HG03354 (cell line): ENCODE results near the gene FAM177B.

Source experiments
- ATAC-seq: cut with Tn5 transposase; IDR thresholded peaks from one replicate; pipeline ENCODE4 v1.9.1; 2021; ENCODE audit warnings: mild to moderate bottlenecking; ENCODE audit not compliant: unreplicated experiment, poor library complexity, severe bottlenecking

Gene FAM177B

DNA sequence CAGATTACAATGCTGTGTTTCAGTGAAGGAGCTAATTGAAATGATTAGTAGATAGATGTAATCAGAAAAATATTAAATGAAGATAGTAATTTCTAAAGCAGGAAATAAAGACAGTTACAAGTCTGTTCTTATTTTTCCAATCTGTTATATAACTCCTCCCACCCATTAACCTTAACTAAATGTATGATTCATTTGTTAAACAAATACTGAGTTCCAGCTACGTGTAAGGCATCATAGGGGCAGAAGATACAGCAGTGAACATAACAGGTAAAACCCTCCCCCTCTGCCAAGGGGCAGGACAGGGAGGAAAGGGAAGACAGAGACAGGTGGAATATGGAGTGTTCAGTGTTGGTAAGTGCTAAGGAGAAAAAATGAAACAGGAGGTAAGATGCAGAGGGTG is at the start of gene FAM177B:
FAM177B (plus strand) TSS at position 231 of the 400 bp plus-strand sequence. CDS start 9,344 bp downstream, outside the sequence.
- no peak for ATAC-seq

GRCh38 chr1:222691016-222691415 is 46.0 kb upstream of the FAM177B start:
- ATAC-seq, result no peak

- no peak for ATAC-seq
These were observed 42.1 kb upstream of the FAM177B start for GRCh38 chr1:222694927-222695326.

- ATAC-seq, result no peak
These were observed 40.3 kb upstream of the FAM177B start for GRCh38 chr1:222696741-222697140.

DNA sequence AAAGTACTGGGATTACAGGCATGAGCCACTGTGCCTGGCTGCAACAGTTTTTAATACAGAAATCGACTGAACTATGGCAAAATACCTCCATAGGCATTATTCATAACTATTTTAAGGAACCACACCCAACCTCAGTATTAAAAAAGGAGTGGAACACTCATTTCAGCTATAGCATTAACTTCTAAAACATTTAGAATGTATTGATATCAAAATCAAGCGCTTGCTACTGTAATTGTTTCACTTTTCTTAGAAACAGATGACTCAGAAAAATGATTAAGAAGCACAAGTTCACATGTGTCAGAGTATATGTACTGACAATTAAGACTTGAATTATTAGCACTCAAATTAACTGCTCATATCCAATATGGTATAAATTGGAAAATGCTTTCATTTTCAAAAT is 39.8 kb upstream of the FAM177B start:
- no peak for ATAC-seq

- ATAC-seq, result no peak
These were observed 39.2 kb upstream of the FAM177B start for GRCh38 chr1:222697826-222698225.

- ATAC-seq, result no peak
These were observed 34.8 kb upstream of the FAM177B start for GRCh38 chr1:222702210-222702609.

GRCh38 chr1:222704260-222704659 is 32.7 kb upstream of the FAM177B start:
- ATAC-seq, result no peak

GRCh38 chr1:222706815-222707214 is 30.2 kb upstream of the FAM177B start:
- ATAC-seq, result no peak

DNA sequence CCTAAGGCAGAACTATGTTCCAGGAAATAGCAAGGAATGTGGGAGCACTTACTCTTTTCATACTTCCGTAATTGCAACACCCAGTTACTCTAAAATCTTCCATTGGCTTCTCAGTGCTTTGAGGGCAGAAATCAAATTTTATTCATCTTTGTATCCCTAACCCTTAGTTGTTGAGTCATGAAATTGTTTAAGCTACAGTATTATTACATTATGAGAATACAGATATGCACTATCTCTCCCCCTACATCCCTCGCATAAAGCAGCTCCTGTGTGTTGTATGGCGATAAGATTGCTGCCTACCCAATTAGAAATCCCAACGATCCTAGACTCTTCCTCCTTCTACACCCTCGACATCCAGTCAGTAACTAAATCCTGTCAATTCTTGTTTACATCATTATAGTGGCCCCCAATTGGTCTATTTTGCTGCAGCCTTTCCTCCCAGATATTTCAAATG is 27.3 kb upstream of the FAM177B start:
- ATAC-seq, result no peak

DNA sequence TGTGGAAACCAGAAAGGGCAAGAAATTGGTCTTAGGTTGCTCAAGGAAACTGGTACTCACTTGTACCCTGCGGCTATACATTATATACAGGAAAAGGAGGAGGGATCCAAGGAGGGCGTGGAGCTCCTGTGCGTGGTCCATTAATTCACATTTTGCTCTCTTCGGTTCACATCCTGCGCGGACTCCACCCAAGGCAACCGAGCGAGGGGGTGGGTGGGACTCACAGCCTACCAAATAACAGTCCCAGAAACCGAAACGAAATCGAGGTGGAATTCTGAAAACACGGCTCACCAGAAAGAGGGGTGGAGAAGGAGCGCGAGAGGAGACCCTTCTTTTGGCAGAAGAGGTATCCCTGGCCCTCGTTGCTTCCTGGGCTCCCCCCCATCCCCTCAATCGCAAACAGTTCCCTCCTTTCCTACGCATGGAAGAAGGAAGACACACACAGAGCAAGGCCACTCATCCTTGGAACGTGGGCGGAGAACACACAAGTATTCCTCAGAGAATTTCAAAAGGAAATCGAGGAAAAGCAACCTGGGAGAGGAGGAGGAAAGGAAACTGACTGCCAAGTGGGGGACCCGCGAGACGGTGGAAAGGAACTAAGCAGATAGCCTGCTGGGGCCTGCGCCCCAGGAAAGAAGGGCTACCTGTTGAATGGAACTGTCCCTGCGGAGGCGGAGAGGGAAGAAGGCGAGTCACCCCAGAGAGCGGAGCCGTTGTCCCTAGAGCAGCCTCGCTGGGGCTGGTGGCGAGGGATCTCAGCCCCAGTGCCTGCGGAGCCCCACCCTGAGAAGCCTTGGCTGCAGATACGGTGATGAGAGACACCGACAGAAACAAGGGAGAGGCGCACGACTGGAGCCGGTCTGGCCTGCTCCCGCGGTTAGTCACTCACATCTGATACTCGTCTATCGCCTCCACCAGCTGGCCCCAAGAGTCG is 25.4 kb upstream of the FAM177B start:
- peak; percentile 50 for ATAC-seq

- ATAC-seq, result peak; percentile 83
These were observed 24.5 kb upstream of the FAM177B start, which contains the start of the genes AIDA and BROX for GRCh38 chr1:222712253-222713090. Gene AIDA, minus strand, starts transcription at chr1:222712491. Its CDS starts 174 bp downstream, at chr1:222712317. Gene BROX, plus strand, starts transcription at chr1:222712564. Its CDS starts 3,136 bp downstream, at chr1:222715700.

- ATAC-seq, result peak; percentile 69
These were observed 23.7 kb upstream of the FAM177B start for GRCh38 chr1:222713091-222713961.

GRCh38 chr1:222716393-222716792 is 20.6 kb upstream of the FAM177B start:
- no peak for ATAC-seq

DNA sequence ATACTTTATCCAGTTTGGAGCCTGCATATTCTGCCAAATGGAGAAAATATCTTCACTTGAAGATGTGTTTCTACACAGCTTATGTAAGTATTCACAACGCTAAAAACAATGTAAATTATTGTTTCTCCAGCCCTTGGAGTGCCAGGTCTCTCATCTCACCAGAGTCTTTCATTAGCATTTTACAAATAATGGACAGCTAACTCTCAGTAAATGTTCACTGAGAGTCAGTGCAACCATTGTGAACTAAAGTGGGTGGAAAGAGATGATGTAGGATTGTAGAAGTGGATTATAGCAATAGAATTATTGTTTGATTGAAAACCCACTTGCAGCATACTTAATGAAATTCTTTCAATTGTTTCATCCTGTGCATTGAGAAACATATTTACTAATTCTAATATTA is 8.3 kb upstream of the FAM177B start:
- no peak for ATAC-seq

- no peak for ATAC-seq
These were observed 6.1 kb upstream of the FAM177B start for GRCh38 chr1:222730866-222731265.

DNA sequence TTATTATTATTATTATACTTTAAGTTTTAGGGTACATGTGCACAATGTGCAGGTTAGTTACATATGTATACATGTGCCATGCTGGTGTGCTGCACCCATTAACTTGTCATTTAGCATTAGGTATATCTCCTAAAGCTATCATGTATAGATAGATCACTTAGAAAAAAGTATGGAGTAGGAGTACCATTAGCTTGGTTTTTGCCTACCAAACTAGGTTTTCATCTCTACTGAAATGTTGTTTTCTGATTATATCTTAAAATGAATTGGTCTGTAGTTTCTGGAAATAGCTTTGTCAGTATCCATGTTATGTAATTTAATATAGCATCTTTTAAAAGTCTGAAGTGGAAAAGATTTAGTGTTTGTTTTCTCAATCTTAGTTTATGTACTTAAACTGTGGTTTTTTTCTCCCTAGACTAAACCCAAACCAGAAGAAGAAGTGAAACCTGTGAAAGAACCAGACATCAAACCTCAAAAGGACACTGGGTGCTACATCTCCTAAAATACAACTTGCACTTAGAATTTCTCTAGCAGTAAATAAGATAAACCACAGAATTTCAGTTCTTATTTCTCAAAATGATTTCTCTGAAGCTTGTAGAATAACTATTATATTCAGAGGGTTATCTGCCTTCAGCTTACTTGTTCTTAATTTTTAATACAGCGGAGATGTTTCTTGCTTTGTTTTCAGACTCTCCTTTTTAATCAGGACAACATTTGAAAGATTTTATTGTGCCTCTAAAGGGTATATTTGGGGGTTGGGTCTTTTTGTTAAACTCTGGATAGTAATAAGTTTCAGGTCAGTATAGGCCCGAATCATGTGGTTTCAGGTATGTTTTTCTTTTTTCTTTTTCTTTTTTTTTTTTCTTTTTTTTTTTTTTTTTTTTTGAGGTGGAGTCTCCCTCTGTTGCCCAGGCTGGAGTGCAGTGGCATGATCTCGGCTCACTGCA is 4.5 kb upstream of the FAM177B start:
- peak; percentile 99 for ATAC-seq

DNA sequence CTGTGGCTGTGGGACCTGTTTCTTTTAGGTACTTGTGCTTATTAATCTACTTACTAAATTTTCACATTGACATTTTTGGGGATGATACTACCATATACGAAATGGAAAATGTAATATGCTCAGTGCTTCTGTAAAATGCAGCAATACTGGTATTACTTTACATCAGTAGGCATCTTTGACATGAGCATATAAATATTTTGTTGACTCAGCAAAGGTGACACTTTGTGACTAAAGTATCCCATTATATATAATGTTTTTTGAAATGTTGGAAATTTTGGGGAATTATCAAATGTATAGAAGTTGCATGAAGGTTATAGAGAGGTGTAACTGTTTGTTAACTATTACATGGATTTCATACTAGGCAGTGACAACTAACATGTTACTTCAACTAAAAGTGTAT is 2.3 kb upstream of the FAM177B start:
- no peak for ATAC-seq
